Esophagus squamous epithelium (tissue), 4 donors: ENCODE results near the gene RASGRP4.
A peak's percentile ranks its signal among the peaks of the same experiment; 100 is the strongest.

Experiments
- POLR2A ChIP-seq, 4 donors: fragments of 450-650 bp; IDR thresholded peaks; one replicate each; pipeline ENCODE4 v1.6.1; 2017; ENCODE audit warnings: antibody characterized with exemption in 4 of 4, mild to moderate bottlenecking in 4 of 4, moderate library complexity in 3 of 4
- TF ChIP-seq, protein P1 (sequence below), 6 experiments: fragments of 450-650 bp in 4 of 6; fragments of 200-600 bp in 2 of 6; sonication (generic) in 2 of 6; IDR thresholded peaks; one replicate each; pipeline ENCODE4 v1.5.1; 2016 to 2019; ENCODE audit warnings: antibody characterized with exemption in 6 of 6, mild to moderate bottlenecking in 4 of 6, moderate library complexity in 4 of 6

DNA sequence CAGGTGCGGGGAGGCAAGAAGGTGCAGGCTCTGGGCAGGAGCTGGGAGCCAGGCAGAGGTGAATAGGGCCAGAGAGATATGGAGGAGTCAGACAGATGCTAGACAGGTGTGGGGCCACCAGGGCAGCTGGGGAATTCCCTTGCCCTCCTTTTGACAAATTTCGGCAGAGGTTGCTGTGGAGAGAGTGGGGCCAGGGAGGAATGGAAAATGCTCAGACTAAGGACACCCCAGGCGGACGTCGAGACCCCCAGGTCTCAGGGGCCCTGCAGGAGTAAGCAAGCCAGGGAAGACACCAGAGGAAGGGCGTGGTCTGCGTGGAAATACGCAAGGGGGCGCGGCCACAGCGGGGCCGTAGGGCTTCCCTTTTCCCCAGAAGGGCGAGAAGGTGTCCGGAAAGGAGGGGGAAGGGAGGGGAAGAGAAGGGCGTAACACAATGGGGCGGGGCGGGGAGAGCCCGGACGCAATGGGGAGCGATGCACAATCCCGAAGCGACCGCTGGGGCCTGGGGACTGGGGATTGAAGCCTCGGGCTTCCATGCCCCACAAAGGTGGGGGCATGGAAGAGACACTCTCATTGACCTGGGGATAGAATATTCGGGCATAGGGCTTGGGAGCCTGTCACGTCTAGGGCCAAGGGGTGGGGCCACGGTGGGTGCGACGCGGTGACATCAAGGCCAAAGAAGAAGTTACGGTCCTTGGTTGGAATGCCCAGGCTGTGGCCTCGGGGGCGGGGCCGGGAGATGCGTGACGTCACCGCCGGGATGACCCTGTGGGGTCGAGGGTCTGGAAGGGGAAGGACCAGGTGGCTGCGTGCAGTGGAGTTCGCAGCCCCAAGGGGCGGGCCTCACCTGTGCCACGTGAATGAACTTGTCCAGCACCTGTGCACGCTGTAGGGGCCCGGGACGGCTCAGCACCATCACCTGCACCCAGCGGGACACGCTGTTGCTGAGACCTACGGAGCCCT is 8.2 kb downstream of the RASGRP4 start:
- TF ChIP-seq, protein P1, sequence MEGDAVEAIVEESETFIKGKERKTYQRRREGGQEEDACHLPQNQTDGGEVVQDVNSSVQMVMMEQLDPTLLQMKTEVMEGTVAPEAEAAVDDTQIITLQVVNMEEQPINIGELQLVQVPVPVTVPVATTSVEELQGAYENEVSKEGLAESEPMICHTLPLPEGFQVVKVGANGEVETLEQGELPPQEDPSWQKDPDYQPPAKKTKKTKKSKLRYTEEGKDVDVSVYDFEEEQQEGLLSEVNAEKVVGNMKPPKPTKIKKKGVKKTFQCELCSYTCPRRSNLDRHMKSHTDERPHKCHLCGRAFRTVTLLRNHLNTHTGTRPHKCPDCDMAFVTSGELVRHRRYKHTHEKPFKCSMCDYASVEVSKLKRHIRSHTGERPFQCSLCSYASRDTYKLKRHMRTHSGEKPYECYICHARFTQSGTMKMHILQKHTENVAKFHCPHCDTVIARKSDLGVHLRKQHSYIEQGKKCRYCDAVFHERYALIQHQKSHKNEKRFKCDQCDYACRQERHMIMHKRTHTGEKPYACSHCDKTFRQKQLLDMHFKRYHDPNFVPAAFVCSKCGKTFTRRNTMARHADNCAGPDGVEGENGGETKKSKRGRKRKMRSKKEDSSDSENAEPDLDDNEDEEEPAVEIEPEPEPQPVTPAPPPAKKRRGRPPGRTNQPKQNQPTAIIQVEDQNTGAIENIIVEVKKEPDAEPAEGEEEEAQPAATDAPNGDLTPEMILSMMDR (IDR thresholded peaks at IDR 0.05), result peak in 2 of 6 experiments; percentile 6 to 11
- no peak for TF ChIP-seq POLR2A (IDR thresholded peaks at IDR 0.05)
